Progenitor cell of endocrine pancreas (in vitro differentiated cells): Measurements from ENCODE around the gene ARL4C. TPM values are rescaled to one million over a fixed set of nuclear protein-coding genes. Genes with fewer than 3 reads are reported as not detected.

Source experiments
- DNase-seq: peaks from one replicate; pipeline ENCODE4 v3.0.0; 2021; ENCODE audit warnings: low spot score; ENCODE audit not compliant: unreplicated experiment
- H3K27ac Mint-ChIP-seq: 2 replicates; pipeline ENCODE4 v1.8.0; 2021; ENCODE audit warnings: mild to moderate bottlenecking, moderate library complexity, mixed read lengths
- H3K27me3 Mint-ChIP-seq: 2 replicates; pipeline ENCODE4 v1.8.0; 2021; ENCODE audit warnings: mixed read lengths
- H3K36me3 Mint-ChIP-seq: 2 replicates; pipeline ENCODE4 v1.8.0; 2022; ENCODE audit warnings: mixed read lengths; ENCODE audit not compliant: insufficient read depth
- H3K4me1 Mint-ChIP-seq: 2 replicates; pipeline ENCODE4 v1.8.0; 2021; ENCODE audit warnings: low read depth, mixed read lengths
- H3K4me3 Mint-ChIP-seq: 2 replicates; pipeline ENCODE4 v1.8.0; 2021; ENCODE audit warnings: low read depth, mild to moderate bottlenecking, moderate library complexity, mixed read lengths
- H3K9me3 Mint-ChIP-seq: 2 replicates; pipeline ENCODE4 v1.8.0; 2021; ENCODE audit warnings: low read depth, mixed read lengths
- total RNA-seq: library from RNA; stranded (reverse); gene quantifications from 2 replicates; pipeline ENCODE4 v1.2.1, GENCODE V29; 2021
- TF ChIP-seq, protein P1 (sequence below): fragments of 200-600 bp; sonication (generic); IDR thresholded peaks from one replicate; pipeline ENCODE4 v1.5.0; 2021; ENCODE audit warnings: antibody characterized with exemption, mild to moderate bottlenecking; ENCODE audit not compliant: unreplicated experiment

The ARL4C gene
- total RNA-seq, 1 donor from 2014 or later = 39.9 TPM

DNA sequence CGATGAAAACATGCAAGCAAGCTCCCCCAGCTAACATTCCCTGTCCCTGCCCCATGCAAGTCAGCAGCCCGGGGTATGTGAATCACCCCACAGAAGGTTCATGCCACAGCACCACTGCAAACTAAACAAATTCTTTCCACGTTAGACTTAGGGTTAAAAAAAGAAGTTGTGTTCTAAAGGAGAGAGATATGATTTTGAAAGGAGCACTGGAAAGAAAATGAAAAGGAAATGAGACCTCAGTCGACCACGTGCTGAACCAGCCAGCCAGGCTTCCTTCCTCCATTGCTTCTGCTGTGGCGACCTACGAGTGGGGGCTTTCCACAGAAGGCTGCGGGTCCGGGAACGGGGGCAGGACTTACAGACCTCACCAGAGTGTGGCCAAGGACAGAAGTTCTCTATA lies 52.0 kb downstream of the ARL4C start:
- peaks cover 20% of the 10 kb centered on the region for H3K4me1 Mint-ChIP-seq
- H3K36me3 Mint-ChIP-seq = no peaks in the 10 kb centered on the region
- peaks cover 3% of the 10 kb centered on the region for H3K27me3 Mint-ChIP-seq
- DNase-seq = no peak
- no peaks in the 10 kb centered on the region for H3K9me3 Mint-ChIP-seq
- no peak overlapping the region for H3K4me3 Mint-ChIP-seq
- no peak overlapping the region for H3K27ac Mint-ChIP-seq
- TF ChIP-seq, protein P1, sequence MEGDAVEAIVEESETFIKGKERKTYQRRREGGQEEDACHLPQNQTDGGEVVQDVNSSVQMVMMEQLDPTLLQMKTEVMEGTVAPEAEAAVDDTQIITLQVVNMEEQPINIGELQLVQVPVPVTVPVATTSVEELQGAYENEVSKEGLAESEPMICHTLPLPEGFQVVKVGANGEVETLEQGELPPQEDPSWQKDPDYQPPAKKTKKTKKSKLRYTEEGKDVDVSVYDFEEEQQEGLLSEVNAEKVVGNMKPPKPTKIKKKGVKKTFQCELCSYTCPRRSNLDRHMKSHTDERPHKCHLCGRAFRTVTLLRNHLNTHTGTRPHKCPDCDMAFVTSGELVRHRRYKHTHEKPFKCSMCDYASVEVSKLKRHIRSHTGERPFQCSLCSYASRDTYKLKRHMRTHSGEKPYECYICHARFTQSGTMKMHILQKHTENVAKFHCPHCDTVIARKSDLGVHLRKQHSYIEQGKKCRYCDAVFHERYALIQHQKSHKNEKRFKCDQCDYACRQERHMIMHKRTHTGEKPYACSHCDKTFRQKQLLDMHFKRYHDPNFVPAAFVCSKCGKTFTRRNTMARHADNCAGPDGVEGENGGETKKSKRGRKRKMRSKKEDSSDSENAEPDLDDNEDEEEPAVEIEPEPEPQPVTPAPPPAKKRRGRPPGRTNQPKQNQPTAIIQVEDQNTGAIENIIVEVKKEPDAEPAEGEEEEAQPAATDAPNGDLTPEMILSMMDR = no peak

DNA sequence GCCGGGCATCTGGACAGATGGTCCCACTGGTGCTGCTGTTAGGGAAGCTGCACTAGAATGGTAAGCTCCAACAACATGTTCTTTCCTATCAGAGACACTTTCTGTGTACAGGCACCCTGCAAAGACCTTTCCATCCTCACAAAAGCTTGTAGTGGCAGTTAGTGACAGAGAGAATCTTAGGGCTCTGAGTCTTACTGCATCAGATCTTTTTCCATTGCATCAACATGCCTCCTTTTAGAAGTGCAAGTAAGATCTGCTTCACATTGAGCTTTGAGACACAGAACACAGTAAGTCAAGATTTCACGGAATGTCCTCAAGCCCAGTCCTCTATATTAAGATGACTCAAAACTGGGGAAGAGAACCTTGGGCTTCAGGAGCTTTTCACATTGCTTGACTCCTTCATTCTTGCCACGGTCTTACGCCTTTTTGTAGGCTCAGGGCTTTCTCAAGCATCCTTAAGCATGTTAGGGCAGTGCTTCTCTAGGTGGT lies 52.6 kb downstream of the ARL4C start:
- no peak overlapping the region for H3K27ac Mint-ChIP-seq
- no peak for DNase-seq
- peaks cover 3% of the 10 kb centered on the region for H3K27me3 Mint-ChIP-seq
- H3K4me3 Mint-ChIP-seq = no peak overlapping the region
- peaks cover 18% of the 10 kb centered on the region for H3K4me1 Mint-ChIP-seq
- no peaks in the 10 kb centered on the region for H3K36me3 Mint-ChIP-seq
- TF ChIP-seq, protein P1 = no peak
- H3K9me3 Mint-ChIP-seq = no peaks in the 10 kb centered on the region
